Kidney (tissue), 14 donors: ENCODE measurements around the gene CBLB. TPM values are rescaled to one million over a fixed set of nuclear protein-coding genes. Genes with fewer than 3 reads are reported as not detected.
A peak's percentile ranks its signal among the peaks of the same experiment; 100 is the strongest.

Experiments used
- DNase-seq, 5 donors: peaks; one replicate each; pipeline ENCODE4 v3.0.0-alpha.2; 2013 to 2020
- FAIRE-seq: peaks from 2 replicates; lab custom pipeline; 2012; peaks lifted over from hg19 to GRCh38; lab: Jason Lieb, UNC
- H3K27ac ChIP-seq, 2 donors: one replicate each; pipeline ENCODE4 v1.7.0; 2013; ENCODE audit warnings: low read depth in 2 of 2, low read length in 2 of 2, inconsistent platforms in 1 of 2
- H3K27me3 ChIP-seq: one replicate; pipeline ENCODE4 v1.7.1; 2013; ENCODE audit warnings: low read length, inconsistent platforms; ENCODE audit not compliant: control insufficient read depth, insufficient read depth
- H3K36me3 ChIP-seq, 3 donors: one replicate each; pipeline versions ENCODE4 v1.7.0 to v1.7.1; 2013; ENCODE audit warnings: low read length in 3 of 3, control low read depth in 1 of 3, inconsistent platforms in 1 of 3; ENCODE audit not compliant: insufficient read depth in 3 of 3, control insufficient read depth in 2 of 3
- H3K4me1 ChIP-seq, 3 donors: one replicate each; pipeline versions ENCODE4 v1.7.0 to v1.7.1; 2013; ENCODE audit warnings: low read length in 3 of 3, inconsistent platforms in 1 of 3, low read depth in 1 of 3; ENCODE audit not compliant: control insufficient read depth in 2 of 3, insufficient read depth in 2 of 3
- H3K4me3 ChIP-seq, 3 donors: one replicate each; pipeline versions ENCODE4 v1.7.0 to v1.8.1; 2013; ENCODE audit warnings: low read length in 3 of 3, control low read depth in 1 of 3, inconsistent platforms in 1 of 3
- H3K9ac ChIP-seq, 3 donors: one replicate each; pipeline versions ENCODE4 v1.7.0 to v1.7.1; 2013; ENCODE audit warnings: low read length in 3 of 3, control low read depth in 1 of 3, inconsistent platforms in 1 of 3
- H3K9me3 ChIP-seq, 3 donors: one replicate each; pipeline versions ENCODE4 v1.7.0 to v1.7.1; 2013; ENCODE audit warnings: low read length in 3 of 3, control low read depth in 1 of 3, inconsistent platforms in 1 of 3; ENCODE audit not compliant: control insufficient read depth in 2 of 3, insufficient read depth in 1 of 3
- intact Hi-C: fragments of 100-400 bp; cut with DNase I; formaldehyde crosslinking; loops from one replicate; pipeline ENCODE4 v1.11.1; 2022
- polyA plus RNA-seq: library from polyadenylated mRNA; stranded (reverse); fragments of 350-450 nt; fragmentation: Illumina TruSeq; extraction: RNeasy Lipid Tissue Mini Kit (QIAGEN cat#74804); gene quantifications from one replicate; pipeline ENCODE4 v1.2.3, GENCODE V29; 2014; ENCODE audit warnings: low read depth, low replicate concordance; ENCODE audit not compliant: insufficient read depth
- total RNA-seq: library from RNA; stranded (reverse); fragmentation: NEBNext Ultra II Directional; extraction: Animal tissue kit (Norgen Biotek cat#: 25700); gene quantifications from one replicate; pipeline ENCODE4 v1.2.1, GENCODE V29; 2021
- TF ChIP-seq, protein P1 (sequence below): IDR thresholded peaks from 3 replicates; pipeline ENCODE4 v1.5.1; 2012; ENCODE audit warnings: mild to moderate bottlenecking, moderate library complexity, borderline replicate concordance; ENCODE audit not compliant: insufficient read depth; ENCODE audit errors: extremely low read depth
- donor health status: control.
- donor health status: control.
- donor health status: control.
- donor health status: control.
- donor health status: control.
- donor health status: DM: yes; HTN: yes; CAD: no.
- donor health status: Normal renal cell carcinoma (clear cell type).

CBLB gene
- total and polyA plus RNA-seq, 2 donors from 2014 or later: 7.7 to 48.4 TPM

DNA sequence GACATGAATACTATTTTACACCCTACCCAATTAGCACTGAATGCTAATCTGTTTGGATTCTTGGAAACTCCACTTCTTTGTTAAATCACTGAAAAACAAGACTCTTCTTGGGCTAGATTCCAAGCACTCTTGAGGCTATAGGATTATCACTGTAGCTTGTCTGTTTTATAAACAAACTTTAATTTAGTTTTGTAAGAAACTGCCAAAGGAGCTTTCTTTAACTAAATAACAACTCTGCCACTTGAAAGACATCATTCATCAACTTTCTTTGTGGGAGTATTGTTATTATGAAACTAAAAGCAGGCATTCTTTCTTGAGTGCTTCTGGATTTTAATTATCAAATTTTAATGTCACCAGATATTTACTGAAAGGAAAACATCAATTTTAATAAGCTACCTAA lies 24.1 kb downstream of the CBLB start:
- TF ChIP-seq, protein P1, sequence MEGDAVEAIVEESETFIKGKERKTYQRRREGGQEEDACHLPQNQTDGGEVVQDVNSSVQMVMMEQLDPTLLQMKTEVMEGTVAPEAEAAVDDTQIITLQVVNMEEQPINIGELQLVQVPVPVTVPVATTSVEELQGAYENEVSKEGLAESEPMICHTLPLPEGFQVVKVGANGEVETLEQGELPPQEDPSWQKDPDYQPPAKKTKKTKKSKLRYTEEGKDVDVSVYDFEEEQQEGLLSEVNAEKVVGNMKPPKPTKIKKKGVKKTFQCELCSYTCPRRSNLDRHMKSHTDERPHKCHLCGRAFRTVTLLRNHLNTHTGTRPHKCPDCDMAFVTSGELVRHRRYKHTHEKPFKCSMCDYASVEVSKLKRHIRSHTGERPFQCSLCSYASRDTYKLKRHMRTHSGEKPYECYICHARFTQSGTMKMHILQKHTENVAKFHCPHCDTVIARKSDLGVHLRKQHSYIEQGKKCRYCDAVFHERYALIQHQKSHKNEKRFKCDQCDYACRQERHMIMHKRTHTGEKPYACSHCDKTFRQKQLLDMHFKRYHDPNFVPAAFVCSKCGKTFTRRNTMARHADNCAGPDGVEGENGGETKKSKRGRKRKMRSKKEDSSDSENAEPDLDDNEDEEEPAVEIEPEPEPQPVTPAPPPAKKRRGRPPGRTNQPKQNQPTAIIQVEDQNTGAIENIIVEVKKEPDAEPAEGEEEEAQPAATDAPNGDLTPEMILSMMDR: no peak
- no peak for FAIRE-seq

DNA sequence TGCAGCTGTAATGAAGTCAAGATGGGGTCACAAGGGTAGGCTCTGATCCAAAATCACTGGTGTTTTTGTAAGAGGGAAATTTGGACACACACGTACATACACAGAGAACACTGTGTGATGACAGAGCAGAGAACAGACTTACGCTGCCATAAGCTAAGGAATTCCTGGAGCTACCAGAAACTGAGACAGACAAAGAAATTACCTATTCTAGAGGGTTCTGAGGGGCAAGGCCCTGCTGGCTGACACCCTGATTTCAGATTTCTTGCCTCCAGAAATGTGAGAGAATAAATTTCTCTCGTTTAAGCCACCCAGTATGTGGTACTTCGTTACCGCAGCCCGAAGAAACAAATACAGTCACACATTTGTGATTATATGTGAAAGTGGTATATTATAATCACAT lies 24.8 kb downstream of the CBLB start:
- Histone ChIP-seq H3K9me3 (no peaks in the 10 kb centered on the region), H3K4me1 (no peaks in the 10 kb centered on the region), H3K27ac (no peak overlapping the region), H3K9ac (no peak overlapping the region), H3K4me3 (no peak overlapping the region), H3K36me3 (no peaks in the 10 kb centered on the region), H3K27me3 (no peaks in the 10 kb centered on the region)
- TF ChIP-seq, protein P1: no peak
- DNase-seq (no peak), FAIRE-seq (no peak)
- intact Hi-C loops: no loop called here

More for the DNA sequence above, 24.1 kb downstream of the CBLB start:
- Histone ChIP-seq H3K4me3 (no peak overlapping the region), H3K4me1 (no peaks in the 10 kb centered on the region), H3K27ac (no peak overlapping the region), H3K36me3 (no peaks in the 10 kb centered on the region), H3K9ac (no peak overlapping the region), H3K9me3 (no peaks in the 10 kb centered on the region), H3K27me3 (no peaks in the 10 kb centered on the region)
- DNase-seq: peak in 1 of 5 donors; percentile 50
- intact Hi-C loops: no loop called here

DNA sequence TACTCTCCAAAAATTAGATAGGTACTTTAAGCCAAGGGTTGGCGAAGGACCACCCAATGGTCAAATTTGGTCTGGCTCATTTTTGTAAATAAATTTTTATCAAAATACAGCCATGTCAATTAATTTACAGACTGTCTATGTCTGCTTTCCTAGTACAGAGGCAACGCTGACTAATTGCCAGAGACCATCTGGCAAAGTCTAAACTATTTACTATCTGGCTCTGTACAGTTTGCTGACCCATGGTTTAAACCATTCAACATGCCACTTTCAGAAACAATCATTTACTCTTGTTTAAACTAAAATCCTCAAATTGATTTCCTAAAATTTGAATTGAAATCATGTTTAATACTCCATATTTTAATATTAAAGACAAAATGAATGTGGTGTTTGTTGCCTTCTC lies 25.9 kb downstream of the CBLB start:
- Histone ChIP-seq H3K9me3 (no peaks in the 10 kb centered on the region), H3K27me3 (no peaks in the 10 kb centered on the region), H3K4me3 (no peak overlapping the region), H3K4me1 (no peaks in the 10 kb centered on the region), H3K27ac (no peak overlapping the region), H3K36me3 (no peaks in the 10 kb centered on the region), H3K9ac (no peak overlapping the region)
- FAIRE-seq (no peak), DNase-seq (no peak)
- intact Hi-C loops: no loop called here
- TF ChIP-seq, protein P1: no peak

DNA sequence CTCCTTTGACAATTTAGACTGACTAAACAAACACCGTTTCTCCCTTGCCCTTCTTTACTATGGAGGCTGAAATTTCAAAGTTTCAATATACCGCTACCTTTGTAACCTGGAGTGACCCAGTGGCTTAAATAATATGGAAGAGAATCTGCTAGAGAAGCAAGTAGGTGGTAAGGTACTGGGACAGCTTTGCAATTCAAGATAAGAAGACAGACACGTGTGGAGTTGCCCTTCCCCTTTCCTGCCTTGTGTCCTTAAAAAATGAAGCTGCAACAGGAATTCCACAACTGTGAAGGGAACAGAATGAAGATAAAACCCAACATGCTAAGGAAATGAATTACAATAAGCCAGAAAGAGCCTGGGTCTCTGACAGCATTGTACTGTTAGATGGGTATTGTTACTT lies 26.4 kb downstream of the CBLB start:
- H3K4me1 ChIP-seq: no peaks in the 10 kb centered on the region
- no peak overlapping the region for H3K27ac ChIP-seq
- H3K9me3 ChIP-seq: no peaks in the 10 kb centered on the region
- H3K36me3 ChIP-seq: no peaks in the 10 kb centered on the region
- H3K9ac ChIP-seq: no peak overlapping the region
- H3K4me3 ChIP-seq: no peak overlapping the region
- intact Hi-C loops: no loop called here
- H3K27me3 ChIP-seq: no peaks in the 10 kb centered on the region
- DNase-seq (no peak), FAIRE-seq (no peak)
- TF ChIP-seq, protein P1: no peak
